Measurements from ENCODE around the gene RNF2. TPM values are rescaled to one million over a fixed set of nuclear protein-coding genes. Genes with fewer than 3 reads are reported as not detected.
A peak's percentile ranks its signal among the peaks of the same experiment; 100 is the strongest.

RNF2 gene
- total RNA-seq, 2 donors from 2014 or later, result 16.9 to 33.1 TPM

- intact Hi-C loops (cut with DNase I), result no loop called here
Observed at GRCh38 chr1:185041742-185042141, 3.6 kb upstream of the RNF2 start.

GRCh38 chr1:185042737-185043136 lies 2.6 kb upstream of the RNF2 start:
- intact Hi-C loops (cut with DNase I), result no loop called here
- WGBS, result 81% methylated on average over 6 of the region's 6 CpGs
- Histone ChIP-seq H3K27me3 (replicated peaks; ENCODE audit: insufficient read depth) (no peaks in the 10 kb centered on the region), H3K27ac (no peak overlapping the region), H3K4me1 (replicated peaks) (no peaks in the 10 kb centered on the region), H3K36me3 (no peaks in the 10 kb centered on the region), H3K4me3 (no peak overlapping the region), H3K9me3 (no peaks in the 10 kb centered on the region)
- no peak for DNase-seq (ENCODE audit: low spot score)
- TF ChIP-seq POLR2AphosphoS5 (IDR thresholded peaks at IDR 0.05) (no peak), POLR2A (IDR thresholded peaks at IDR 0.05) (no peak), CTCF (IDR thresholded peaks at IDR 0.05) (no peak)

More at GRCh38 chr1:185041742-185042141, 3.6 kb upstream of the RNF2 start:
- 83% methylated on average over 1 of the region's 1 CpG for WGBS
- DNase-seq (ENCODE audit: low spot score), result no peak
- no peaks in the 10 kb centered on the region for H3K4me1 ChIP-seq (replicated peaks)
- no peaks in the 10 kb centered on the region for H3K9me3 ChIP-seq
- TF ChIP-seq POLR2A (IDR thresholded peaks at IDR 0.05), result no peak
- no peak for TF ChIP-seq POLR2AphosphoS5 (IDR thresholded peaks at IDR 0.05)
- TF ChIP-seq CTCF (IDR thresholded peaks at IDR 0.05), result no peak
- H3K36me3 ChIP-seq, result no peaks in the 10 kb centered on the region
- no peak overlapping the region for H3K27ac ChIP-seq
- no peaks in the 10 kb centered on the region for H3K27me3 ChIP-seq (replicated peaks; ENCODE audit: insufficient read depth)
- H3K4me3 ChIP-seq, result no peak overlapping the region

- Histone ChIP-seq H3K4me3 (no peak overlapping the region), H3K36me3 (no peaks in the 10 kb centered on the region), H3K9me3 (no peaks in the 10 kb centered on the region), H3K27ac (peak overlapping the region; percentile 80 to 85), H3K27me3 (replicated peaks; ENCODE audit: insufficient read depth) (no peaks in the 10 kb centered on the region), H3K4me1 (replicated peaks) (no peaks in the 10 kb centered on the region)
- TF ChIP-seq POLR2AphosphoS5 (IDR thresholded peaks at IDR 0.05), result no peak
- intact Hi-C loops (cut with DNase I), result no loop called here
- 79% methylated on average over 8 of the region's 8 CpGs for WGBS
- no peak for DNase-seq (ENCODE audit: low spot score)
Observed at GRCh38 chr1:185044387-185044786, 971 bp upstream of the RNF2 start.

GRCh38 chr1:185045814-185046492 lies 595 bp downstream of the RNF2 start:
- peak; percentile 10 for DNase-seq (ENCODE audit: low spot score)
- TF ChIP-seq POLR2AphosphoS5 (IDR thresholded peaks at IDR 0.05) (no peak), POLR2A (IDR thresholded peaks at IDR 0.05) (no peak), CTCF (IDR thresholded peaks at IDR 0.05) (no peak)
- Histone ChIP-seq H3K9me3 (no peaks in the 10 kb centered on the region), H3K27me3 (replicated peaks; ENCODE audit: insufficient read depth) (no peaks in the 10 kb centered on the region), H3K27ac (peak overlapping the region; percentile 80 to 85), H3K4me3 (peak overlapping the region; percentile 59 to 84), H3K36me3 (no peaks in the 10 kb centered on the region), H3K4me1 (replicated peaks) (no peaks in the 10 kb centered on the region)
- WGBS, result under 1% methylated on average over 48 of the region's 52 CpGs
- intact Hi-C loops (cut with DNase I), result loop anchor here (5.0 kb wide), 1 partner anchor 111 kb away; the partner anchor contains the start of genes SWT1 and TRMT1L

- Histone ChIP-seq H3K4me1 (replicated peaks) (no peaks in the 10 kb centered on the region), H3K36me3 (no peaks in the 10 kb centered on the region), H3K27ac (no peak overlapping the region), H3K9me3 (no peaks in the 10 kb centered on the region), H3K27me3 (replicated peaks; ENCODE audit: insufficient read depth) (no peaks in the 10 kb centered on the region), H3K4me3 (peak overlapping the region; percentile 59 to 84)
- WGBS, result 5% methylated on average over 5 of the region's 5 CpGs
- intact Hi-C loops (cut with DNase I), result loop anchor here (5.0 kb wide), 1 partner anchor 111 kb away; the partner anchor contains the start of genes SWT1 and TRMT1L
- TF ChIP-seq POLR2AphosphoS5 (IDR thresholded peaks at IDR 0.05), result no peak
- no peak for TF ChIP-seq POLR2A (IDR thresholded peaks at IDR 0.05)
- TF ChIP-seq CTCF (IDR thresholded peaks at IDR 0.05), result no peak
- no peak for DNase-seq (ENCODE audit: low spot score)
Observed at GRCh38 chr1:185046668-185047067, 1.3 kb downstream of the RNF2 start.

All from prostate gland (tissue), 2 donors.